Lower lobe of right lung (tissue), 2 donors: ENCODE measurements around the gene LAMA3. TPM values are rescaled to one million over a fixed set of nuclear protein-coding genes. Genes with fewer than 3 reads are reported as not detected.

Source experiments
- ATAC-seq, 2 donors: fragments of 200-7000 bp; cut with Tn5 transposase; one replicate each; pipeline ENCODE4 v1.9.1; 2020 to 2022; ENCODE audit warnings: mild to moderate bottlenecking in 2 of 2, moderate library complexity in 2 of 2
- DNase-seq: peaks from one replicate; pipeline ENCODE4 v3.0.0-alpha.2; 2020
- H3K27ac ChIP-seq: fragments of 200-600 bp; one replicate; pipeline ENCODE4 v1.8.0; 2022
- H3K27me3 ChIP-seq: fragments of 200-600 bp; one replicate; pipeline ENCODE4 v1.8.0; 2022; ENCODE audit warnings: low read depth
- H3K36me3 ChIP-seq: fragments of 200-600 bp; one replicate; pipeline ENCODE4 v1.8.0; 2022; ENCODE audit warnings: mild to moderate bottlenecking
- H3K4me1 ChIP-seq: fragments of 200-600 bp; one replicate; pipeline ENCODE4 v1.8.0; 2022
- H3K4me3 ChIP-seq: fragments of 200-600 bp; one replicate; pipeline ENCODE4 v1.8.0; 2022; ENCODE audit warnings: mild to moderate bottlenecking
- H3K9me3 ChIP-seq: fragments of 200-600 bp; one replicate; pipeline ENCODE4 v1.8.0; 2022
- CTCF ChIP-seq: fragments of 200-600 bp; IDR thresholded peaks from one replicate; pipeline ENCODE4 v1.8.0; 2022; ENCODE audit warnings: antibody characterized with exemption, mild to moderate bottlenecking
- intact Hi-C: fragments of 100-400 bp; cut with DNase I; formaldehyde crosslinking; loops from one replicate; pipeline ENCODE4 v1.11.0; 2022
- total RNA-seq: library from RNA; stranded (reverse); fragmentation: NEBNext Ultra II Directional; extraction: Animal tissue kit (Norgen Biotek cat#: 25700); gene quantifications from one replicate; pipeline ENCODE4 v1.2.1, GENCODE V29; 2021
- donor health status: DM: no; HTN: yes; CAD: no; lungs with severe emphysema.

LAMA3 gene
- total RNA-seq, 1 donor from 2014 or later, result 89.1 TPM

GRCh38 chr18:23799540-23799939 is 110.3 kb downstream of the LAMA3 start:
- Histone ChIP-seq H3K4me1 (no peaks in the 10 kb centered on the region), H3K9me3 (no peaks in the 10 kb centered on the region), H3K27ac (no peak overlapping the region), H3K27me3 (no peaks in the 10 kb centered on the region), H3K4me3 (no peak overlapping the region), H3K36me3 (no peaks in the 10 kb centered on the region)
- DNase-seq, result no peak
- no peak for ATAC-seq
- intact Hi-C loops, result no loop called here
- no peak for TF ChIP-seq CTCF

GRCh38 chr18:23800902-23801301 is 111.6 kb downstream of the LAMA3 start:
- Histone ChIP-seq H3K4me3 (no peak overlapping the region), H3K27me3 (no peaks in the 10 kb centered on the region), H3K4me1 (no peaks in the 10 kb centered on the region), H3K27ac (no peak overlapping the region), H3K9me3 (no peaks in the 10 kb centered on the region), H3K36me3 (no peaks in the 10 kb centered on the region)
- DNase-seq (no peak), ATAC-seq (no peak)
- intact Hi-C loops, result no loop called here
- TF ChIP-seq CTCF, result no peak

- intact Hi-C loops, result no loop called here
- TF ChIP-seq CTCF, result no peak
Measured at GRCh38 chr18:23802817-23803216, 113.6 kb downstream of the LAMA3 start.

GRCh38 chr18:23803755-23804154 is 114.5 kb downstream of the LAMA3 start:
- no peak overlapping the region for H3K27ac ChIP-seq
- no peaks in the 10 kb centered on the region for H3K36me3 ChIP-seq
- H3K4me3 ChIP-seq, result no peak overlapping the region
- H3K4me1 ChIP-seq, result no peaks in the 10 kb centered on the region
- DNase-seq (no peak), ATAC-seq (peak in 1 of 2 donors; percentile 66)
- no peaks in the 10 kb centered on the region for H3K27me3 ChIP-seq
- no peak for TF ChIP-seq CTCF
- H3K9me3 ChIP-seq, result no peaks in the 10 kb centered on the region
- intact Hi-C loops, result no loop called here

More at GRCh38 chr18:23802817-23803216, 113.6 kb downstream of the LAMA3 start:
- Histone ChIP-seq H3K27ac (no peak overlapping the region), H3K4me1 (no peaks in the 10 kb centered on the region), H3K36me3 (no peaks in the 10 kb centered on the region), H3K27me3 (no peaks in the 10 kb centered on the region), H3K9me3 (no peaks in the 10 kb centered on the region), H3K4me3 (no peak overlapping the region)
- no peak for DNase-seq
- no peak for ATAC-seq

DNA sequence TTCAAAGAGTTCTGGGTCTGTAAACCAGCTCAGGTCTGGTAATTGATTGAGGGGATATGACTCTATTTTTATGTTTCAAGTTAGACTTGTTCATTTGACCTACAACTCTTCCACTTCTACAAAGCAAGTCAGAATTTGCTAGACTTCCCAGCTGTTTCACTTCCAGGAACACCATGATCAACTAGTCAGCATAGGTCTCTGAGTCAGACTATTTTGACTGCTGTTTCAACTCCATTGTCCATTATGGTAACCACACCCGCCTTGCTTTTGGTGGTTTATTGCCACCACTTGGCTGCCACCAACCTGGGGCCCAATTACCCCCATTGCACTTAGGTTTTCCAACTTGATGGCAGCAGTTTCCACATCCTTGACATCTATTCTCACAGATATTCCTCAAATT is 116.6 kb downstream of the LAMA3 start:
- no peak for TF ChIP-seq CTCF
- H3K9me3 ChIP-seq, result no peaks in the 10 kb centered on the region
- no peaks in the 10 kb centered on the region for H3K27me3 ChIP-seq
- no peaks in the 10 kb centered on the region for H3K4me1 ChIP-seq
- DNase-seq (no peak), ATAC-seq (no peak)
- H3K27ac ChIP-seq, result no peak overlapping the region
- H3K4me3 ChIP-seq, result no peak overlapping the region
- intact Hi-C loops, result no loop called here
- no peaks in the 10 kb centered on the region for H3K36me3 ChIP-seq

DNA sequence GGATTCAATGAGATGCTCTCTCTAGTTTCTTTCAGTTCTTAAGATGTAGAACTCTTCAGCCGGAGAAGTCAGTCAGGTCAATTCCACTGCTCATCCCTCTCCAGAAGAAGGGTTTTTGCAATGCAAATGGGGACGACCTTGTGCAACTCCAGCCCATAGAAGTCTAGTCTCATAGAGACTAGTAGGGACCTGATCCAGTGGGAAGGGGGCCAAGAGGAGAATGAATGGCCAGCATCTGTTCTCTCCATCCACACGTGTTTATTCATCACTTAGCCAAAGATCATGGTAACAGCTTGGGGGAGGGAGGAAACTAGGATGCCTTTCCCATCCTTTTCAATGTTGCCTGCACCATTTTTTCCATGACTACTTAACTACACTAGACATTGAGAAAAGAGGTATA is 120.2 kb downstream of the LAMA3 start:
- no peaks in the 10 kb centered on the region for H3K4me1 ChIP-seq
- TF ChIP-seq CTCF, result no peak
- no peaks in the 10 kb centered on the region for H3K9me3 ChIP-seq
- H3K27me3 ChIP-seq, result no peaks in the 10 kb centered on the region
- no peak overlapping the region for H3K4me3 ChIP-seq
- H3K36me3 ChIP-seq, result no peaks in the 10 kb centered on the region
- ATAC-seq (no peak), DNase-seq (no peak)
- H3K27ac ChIP-seq, result no peak overlapping the region
- intact Hi-C loops, result no loop called here
